RWPE1 (cell line): ENCODE results near the gene ATP11A.

ENCODE experiments used
- CTCF ChIA-PET: fragments of 350-600 bp; sonication (Branson Sonifier 250); formaldehyde crosslinking; extraction: SDS; loops from one replicate; lab custom pipeline; 2021; lab: Yijun Ruan, JAX
- POLR2A ChIA-PET: fragments of 400-600 bp; formaldehyde crosslinking; extraction: SDS; loops from one replicate; lab custom pipeline; 2020; ENCODE audit warnings: antibody characterized with exemption; ENCODE audit not compliant: low non-redundant PET; lab: Yijun Ruan, JAX
- DNase-seq: peaks from one replicate; pipeline ENCODE4 v3.0.0; 2012; ENCODE audit warnings: low spot score
- H3K27ac ChIP-seq: fragments of 450-650 bp; 2 replicates; pipeline ENCODE4 v1.5.1; 2017
- TF ChIP-seq, protein P1 (sequence below): fragments of 450-650 bp; conservative IDR thresholded peaks from 2 replicates; pipeline ENCODE4 v1.5.1; 2017; ENCODE audit warnings: low read depth, mild to moderate bottlenecking

ATP11A gene

DNA sequence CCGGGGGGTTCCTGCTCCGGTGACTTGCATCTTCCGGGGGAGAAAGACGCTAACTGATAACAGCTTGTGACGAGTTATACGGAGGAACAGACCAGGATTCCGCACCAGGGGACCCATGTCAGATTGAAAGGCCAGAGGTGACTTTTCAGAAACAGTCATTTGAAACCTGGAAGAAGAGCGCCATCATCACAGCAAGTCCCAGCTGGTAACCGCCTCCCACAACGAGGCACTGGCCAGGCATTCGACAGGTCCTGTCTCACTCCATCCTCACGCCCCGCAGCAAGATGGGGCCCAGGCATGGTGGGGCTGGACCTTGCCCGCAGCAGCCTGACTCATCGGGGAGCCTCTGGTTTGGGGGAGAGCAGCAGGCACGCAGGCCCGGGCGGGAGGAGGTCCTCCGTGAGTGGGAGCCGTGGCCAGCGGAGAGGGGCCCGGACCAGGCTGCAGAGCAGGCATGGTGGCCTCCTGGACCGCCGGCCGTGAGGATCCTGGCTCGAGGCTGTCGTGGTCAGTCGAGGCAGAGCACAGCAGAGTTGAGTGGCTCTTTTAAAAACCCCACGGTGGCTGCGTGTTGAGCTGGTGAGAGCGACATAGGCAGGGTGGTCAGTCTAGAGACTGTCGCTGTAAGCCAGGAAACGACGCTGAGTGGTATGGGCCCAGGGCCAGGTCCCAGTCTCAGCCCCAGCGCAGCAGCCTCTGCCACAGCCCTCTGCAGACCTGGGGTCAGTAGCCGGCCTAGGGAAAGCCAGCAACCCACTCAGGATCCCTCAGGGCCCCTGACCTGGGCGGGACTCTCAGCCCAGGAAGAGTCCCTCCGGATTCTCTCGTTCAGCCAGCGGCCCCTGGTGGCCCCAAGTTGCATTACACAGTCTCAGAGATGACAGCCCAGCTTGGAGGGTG, 184.3 kb downstream of the ATP11A start:
- H3K27ac ChIP-seq, result peak overlapping the region; percentile 1; the same call in 1 of the 2 replicates
- TF ChIP-seq, protein P1, sequence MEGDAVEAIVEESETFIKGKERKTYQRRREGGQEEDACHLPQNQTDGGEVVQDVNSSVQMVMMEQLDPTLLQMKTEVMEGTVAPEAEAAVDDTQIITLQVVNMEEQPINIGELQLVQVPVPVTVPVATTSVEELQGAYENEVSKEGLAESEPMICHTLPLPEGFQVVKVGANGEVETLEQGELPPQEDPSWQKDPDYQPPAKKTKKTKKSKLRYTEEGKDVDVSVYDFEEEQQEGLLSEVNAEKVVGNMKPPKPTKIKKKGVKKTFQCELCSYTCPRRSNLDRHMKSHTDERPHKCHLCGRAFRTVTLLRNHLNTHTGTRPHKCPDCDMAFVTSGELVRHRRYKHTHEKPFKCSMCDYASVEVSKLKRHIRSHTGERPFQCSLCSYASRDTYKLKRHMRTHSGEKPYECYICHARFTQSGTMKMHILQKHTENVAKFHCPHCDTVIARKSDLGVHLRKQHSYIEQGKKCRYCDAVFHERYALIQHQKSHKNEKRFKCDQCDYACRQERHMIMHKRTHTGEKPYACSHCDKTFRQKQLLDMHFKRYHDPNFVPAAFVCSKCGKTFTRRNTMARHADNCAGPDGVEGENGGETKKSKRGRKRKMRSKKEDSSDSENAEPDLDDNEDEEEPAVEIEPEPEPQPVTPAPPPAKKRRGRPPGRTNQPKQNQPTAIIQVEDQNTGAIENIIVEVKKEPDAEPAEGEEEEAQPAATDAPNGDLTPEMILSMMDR, result peak; percentile 75
- ChIA-PET POLR2A (no interaction called here), CTCF (interaction anchor here (0.6 to 1.3 kb wide), 9 partner anchors 12 to 1621 kb away, joined by 3 to 5 read pairs (median 4); no protein-coding TSS in a partner anchor)
- peak; percentile 34 for DNase-seq

DNA sequence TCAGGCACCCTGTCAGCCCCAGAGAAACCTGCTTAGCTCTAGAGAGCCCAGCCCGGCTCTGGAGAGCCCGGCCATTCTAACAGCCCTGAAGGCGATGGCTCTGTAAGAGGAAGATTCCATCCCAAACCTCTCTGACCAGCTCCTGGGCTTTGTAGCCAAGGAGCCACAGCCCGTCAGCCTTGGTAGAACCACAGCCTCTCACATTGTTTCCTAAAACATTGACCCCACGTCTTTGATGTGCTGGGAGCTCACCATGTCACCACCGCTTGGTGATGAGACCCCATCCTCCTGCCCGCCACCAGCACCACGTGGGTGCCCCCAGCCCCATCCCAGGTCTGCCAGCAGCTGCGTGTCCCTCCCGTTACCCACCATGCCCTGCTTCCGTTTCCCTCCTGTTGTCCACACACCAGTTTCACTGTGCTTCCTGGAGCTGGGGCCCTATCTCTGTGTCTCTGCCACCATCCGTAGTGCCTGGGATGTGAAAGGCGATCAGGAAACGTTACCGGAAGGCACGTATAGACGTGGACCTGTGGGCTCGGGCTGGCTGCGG, 185.0 kb downstream of the ATP11A start:
- no peak for DNase-seq
- H3K27ac ChIP-seq, result no peak overlapping the region
- CTCF ChIA-PET, result interaction anchor here (0.6 to 1.3 kb wide), 8 partner anchors 12 to 1621 kb away, joined by 3 to 5 read pairs (median 4); no protein-coding TSS in a partner anchor
- POLR2A ChIA-PET, result no interaction called here
- TF ChIP-seq, protein P1, result peak; percentile 32; the same call in 1 of the 2 replicates

DNA sequence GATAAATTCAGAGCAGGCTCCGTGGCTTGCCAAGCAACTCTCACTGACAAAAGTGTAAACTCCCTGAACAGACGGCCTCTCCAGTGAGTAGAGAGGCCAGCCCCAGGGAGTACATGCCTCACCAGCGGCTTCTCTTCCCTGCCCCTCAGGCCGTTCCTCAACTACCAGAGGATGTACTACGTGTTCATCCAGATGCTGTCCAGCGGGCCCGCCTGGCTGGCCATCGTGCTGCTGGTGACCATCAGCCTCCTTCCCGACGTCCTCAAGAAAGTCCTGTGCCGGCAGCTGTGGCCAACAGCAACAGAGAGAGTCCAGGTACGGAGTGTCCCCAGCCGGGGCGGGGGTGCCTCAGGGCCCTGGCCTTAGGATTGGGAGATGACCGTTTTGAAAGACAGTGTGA, 185.8 kb downstream of the ATP11A start:
- CTCF ChIA-PET, result interaction anchor here (0.6 kb wide), 1 partner anchor 432 kb away, joined by 5 read pairs; no protein-coding TSS in a partner anchor
- no peak overlapping the region for H3K27ac ChIP-seq
- POLR2A ChIA-PET, result no interaction called here
- TF ChIP-seq, protein P1, result no peak
- DNase-seq, result no peak

DNA sequence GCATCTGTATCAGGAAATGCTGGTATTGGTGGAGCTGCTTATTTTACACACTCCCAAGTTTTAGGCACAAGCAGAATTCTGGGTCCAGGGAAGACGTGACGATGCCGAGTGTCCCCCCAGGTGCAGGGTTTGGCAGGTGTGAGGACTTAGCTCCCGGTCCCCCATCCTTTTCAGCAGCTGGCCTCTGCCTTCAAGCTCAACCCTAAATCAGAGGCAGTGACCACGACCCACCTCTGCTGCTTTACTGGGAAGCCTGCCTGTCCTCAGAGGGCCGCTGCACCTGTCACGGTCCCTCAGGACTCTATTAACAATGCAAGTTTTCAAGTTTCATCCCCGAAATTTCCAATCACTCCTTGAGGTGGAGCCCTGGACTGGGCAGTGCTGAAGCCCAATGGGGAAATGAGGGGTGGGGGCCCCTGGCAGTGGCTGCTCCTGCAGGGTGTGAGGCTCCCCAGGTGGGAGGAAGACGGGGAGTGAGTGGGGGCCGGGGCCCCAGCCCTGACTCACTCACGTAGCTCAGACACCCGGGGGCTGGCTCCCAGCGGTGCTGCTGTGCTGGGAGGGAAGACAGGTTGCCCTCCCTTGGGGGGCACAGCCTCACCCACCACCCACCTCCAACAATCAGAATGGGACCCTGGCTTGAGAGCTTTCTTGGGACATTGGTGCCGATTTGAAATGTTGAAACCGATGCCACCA, 186.6 kb downstream of the ATP11A start:
- DNase-seq, result no peak
- TF ChIP-seq, protein P1, result no peak
- CTCF ChIA-PET, result interaction anchor here (0.5 to 0.7 kb wide), 3 partner anchors 212 to 910 kb away, joined by 3 to 5 read pairs (median 4); no protein-coding TSS in a partner anchor
- POLR2A ChIA-PET, result no interaction called here
- H3K27ac ChIP-seq, result no peak overlapping the region

DNA sequence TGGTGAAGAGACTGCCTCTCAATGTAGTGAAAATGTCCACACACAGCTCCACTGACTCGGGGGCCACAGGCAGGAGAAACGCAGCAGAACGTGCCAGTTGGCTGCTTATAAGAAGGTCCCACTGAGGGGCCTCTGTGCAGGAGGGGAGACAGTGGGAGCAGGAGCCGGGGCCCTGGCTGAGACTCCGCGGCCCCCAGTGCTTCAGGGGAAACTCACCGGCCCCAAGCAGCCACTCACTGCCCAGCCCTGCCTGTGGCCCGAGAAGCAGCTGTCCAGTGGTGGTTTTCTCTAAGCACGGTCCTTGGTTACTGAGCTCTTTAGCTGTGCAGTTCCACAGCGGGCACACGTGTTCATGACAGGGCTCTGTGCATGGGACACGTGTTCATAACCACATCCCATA, 187.2 kb downstream of the ATP11A start:
- H3K27ac ChIP-seq, result no peak overlapping the region
- TF ChIP-seq, protein P1, result no peak
- DNase-seq, result no peak
- CTCF ChIA-PET, result interaction anchor here (0.5 to 0.7 kb wide), 2 partner anchors 213 to 911 kb away, joined by 3 to 4 read pairs; no protein-coding TSS in a partner anchor
- POLR2A ChIA-PET, result no interaction called here

DNA sequence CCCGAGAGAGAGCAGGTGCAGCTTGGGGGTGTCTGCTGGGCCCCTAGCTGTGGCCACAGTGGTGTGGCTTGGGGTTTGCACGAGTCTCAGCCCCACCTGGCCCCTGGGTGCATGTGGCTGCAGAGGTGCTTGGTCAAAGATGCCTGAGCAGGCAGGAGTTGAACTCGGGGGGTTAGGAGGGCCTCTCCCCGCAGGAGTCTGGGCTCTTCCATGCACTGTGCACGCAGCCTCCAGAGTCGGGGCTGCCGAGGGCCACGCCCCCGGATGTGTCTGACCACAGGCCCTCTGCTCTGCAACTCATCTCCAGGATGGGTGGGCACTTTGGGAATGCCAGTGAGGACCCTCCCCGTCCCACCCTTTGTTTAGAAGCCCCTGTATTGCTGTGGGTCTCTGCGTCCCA, 187.7 kb downstream of the ATP11A start:
- no peak for DNase-seq
- POLR2A ChIA-PET, result no interaction called here
- H3K27ac ChIP-seq, result no peak overlapping the region
- CTCF ChIA-PET, result no interaction called here
- TF ChIP-seq, protein P1, result no peak
